LHCN-M2 (cell line): ENCODE measurements around the gene CHCHD6. TPM values are rescaled to one million over a fixed set of nuclear protein-coding genes. Genes with fewer than 3 reads are reported as not detected.

ENCODE experiments used
- DNase-seq: peaks from one replicate; pipeline ENCODE4 v3.0.0-alpha.2; 2012; ENCODE audit warnings: low read depth
- total RNA-seq: library from RNA; depleted of rRNA; stranded (reverse); fragments of >200 nt; gene quantifications from 2 replicates; pipeline ENCODE4 v1.2.3, GENCODE V29; 2014

CHCHD6 gene
- total RNA-seq, 1 experiment from 2014 or later: 23.5 TPM

GRCh38 chr3:126990024-126990700 lies 286.1 kb downstream of the CHCHD6 start:
- no peak for DNase-seq

- no peak for DNase-seq
Measured at GRCh38 chr3:126990890-126991289, 286.9 kb downstream of the CHCHD6 start.

- DNase-seq: no peak
Measured at GRCh38 chr3:126991366-126992200, 287.5 kb downstream of the CHCHD6 start.

GRCh38 chr3:126992216-126992615 lies 288.2 kb downstream of the CHCHD6 start:
- no peak for DNase-seq

- DNase-seq: no peak
Measured at GRCh38 chr3:126992776-126993175, 288.7 kb downstream of the CHCHD6 start.

- no peak for DNase-seq
Measured at GRCh38 chr3:126993436-126993835, 289.4 kb downstream of the CHCHD6 start.

- DNase-seq: peak; percentile 63
Measured at GRCh38 chr3:126994661-126995245, 290.7 kb downstream of the CHCHD6 start.

GRCh38 chr3:126995254-126995780 lies 291.3 kb downstream of the CHCHD6 start:
- DNase-seq: no peak

GRCh38 chr3:126995926-126996512 lies 292.0 kb downstream of the CHCHD6 start:
- no peak for DNase-seq

- DNase-seq: peak; percentile 91
Measured at GRCh38 chr3:126996905-126997304, 292.9 kb downstream of the CHCHD6 start.

GRCh38 chr3:126997455-126998038 lies 293.5 kb downstream of the CHCHD6 start:
- no peak for DNase-seq

GRCh38 chr3:126998320-126998719 lies 294.3 kb downstream of the CHCHD6 start:
- no peak for DNase-seq

GRCh38 chr3:126998728-126999127 lies 294.7 kb downstream of the CHCHD6 start:
- no peak for DNase-seq

- DNase-seq: no peak
Measured at GRCh38 chr3:126999383-126999782, 295.3 kb downstream of the CHCHD6 start.

- peak; percentile 86 for DNase-seq
Measured at GRCh38 chr3:127000119-127000518, 296.1 kb downstream of the CHCHD6 start.

GRCh38 chr3:127000761-127001160 lies 296.7 kb downstream of the CHCHD6 start:
- DNase-seq: peak; percentile 87

GRCh38 chr3:127001486-127002194 lies 297.6 kb downstream of the CHCHD6 start:
- DNase-seq: no peak

- DNase-seq: peak; percentile 93
Measured at GRCh38 chr3:127002195-127003174, 298.4 kb downstream of the CHCHD6 start.

GRCh38 chr3:127003175-127003555 lies 299.1 kb downstream of the CHCHD6 start:
- no peak for DNase-seq
